Measurements from ENCODE around the gene SATB2.

DNA sequence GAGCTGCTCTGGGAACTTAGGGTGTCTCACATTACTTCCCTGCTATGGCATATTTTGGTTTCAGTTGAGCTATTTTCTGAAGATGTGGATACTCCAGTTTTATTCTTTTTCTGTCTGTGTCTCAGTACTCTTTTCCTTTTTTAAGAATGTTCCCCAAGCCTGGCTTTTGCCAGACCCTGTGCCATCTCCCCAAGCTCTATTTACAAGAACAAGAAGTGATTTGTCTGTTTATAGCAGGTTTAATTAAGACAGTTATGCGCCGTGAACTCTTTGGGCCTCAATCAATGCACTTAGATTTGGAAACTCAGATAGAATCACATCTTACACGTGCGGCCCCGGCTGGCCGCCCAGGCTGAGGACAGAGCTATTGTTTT lies 8.9 kb upstream of the SATB2 start:
- TF ChIP-seq, protein P1, sequence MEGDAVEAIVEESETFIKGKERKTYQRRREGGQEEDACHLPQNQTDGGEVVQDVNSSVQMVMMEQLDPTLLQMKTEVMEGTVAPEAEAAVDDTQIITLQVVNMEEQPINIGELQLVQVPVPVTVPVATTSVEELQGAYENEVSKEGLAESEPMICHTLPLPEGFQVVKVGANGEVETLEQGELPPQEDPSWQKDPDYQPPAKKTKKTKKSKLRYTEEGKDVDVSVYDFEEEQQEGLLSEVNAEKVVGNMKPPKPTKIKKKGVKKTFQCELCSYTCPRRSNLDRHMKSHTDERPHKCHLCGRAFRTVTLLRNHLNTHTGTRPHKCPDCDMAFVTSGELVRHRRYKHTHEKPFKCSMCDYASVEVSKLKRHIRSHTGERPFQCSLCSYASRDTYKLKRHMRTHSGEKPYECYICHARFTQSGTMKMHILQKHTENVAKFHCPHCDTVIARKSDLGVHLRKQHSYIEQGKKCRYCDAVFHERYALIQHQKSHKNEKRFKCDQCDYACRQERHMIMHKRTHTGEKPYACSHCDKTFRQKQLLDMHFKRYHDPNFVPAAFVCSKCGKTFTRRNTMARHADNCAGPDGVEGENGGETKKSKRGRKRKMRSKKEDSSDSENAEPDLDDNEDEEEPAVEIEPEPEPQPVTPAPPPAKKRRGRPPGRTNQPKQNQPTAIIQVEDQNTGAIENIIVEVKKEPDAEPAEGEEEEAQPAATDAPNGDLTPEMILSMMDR (conservative IDR thresholded peaks at IDR 0.05) = no peak
- TF ChIP-seq EZH2 (IDR thresholded peaks at IDR 0.05; ENCODE audit: low read depth) = no peak
